OCI-LY1 (cell line): ENCODE measurements around the gene ARHGAP24.

Experiments
- EZH2 ChIP-seq: fragments of 200-600 bp; sonication (generic), shearing (Covaris generic); IDR thresholded peaks from 2 replicates; pipeline ENCODE4 v1.8.0; 2017; ENCODE audit warnings: borderline replicate concordance, mixed run types, mild to moderate bottlenecking, antibody characterized with exemption, low read length, moderate library complexity, mixed read lengths
- TF ChIP-seq, protein P1 (sequence below): fragments of 200-600 bp; sonication (generic), shearing (Covaris generic); IDR thresholded peaks from 2 replicates; pipeline ENCODE4 v1.5.1; 2017; ENCODE audit warnings: mild to moderate bottlenecking, antibody characterized with exemption, low read length, moderate library complexity, mixed read lengths

DNA sequence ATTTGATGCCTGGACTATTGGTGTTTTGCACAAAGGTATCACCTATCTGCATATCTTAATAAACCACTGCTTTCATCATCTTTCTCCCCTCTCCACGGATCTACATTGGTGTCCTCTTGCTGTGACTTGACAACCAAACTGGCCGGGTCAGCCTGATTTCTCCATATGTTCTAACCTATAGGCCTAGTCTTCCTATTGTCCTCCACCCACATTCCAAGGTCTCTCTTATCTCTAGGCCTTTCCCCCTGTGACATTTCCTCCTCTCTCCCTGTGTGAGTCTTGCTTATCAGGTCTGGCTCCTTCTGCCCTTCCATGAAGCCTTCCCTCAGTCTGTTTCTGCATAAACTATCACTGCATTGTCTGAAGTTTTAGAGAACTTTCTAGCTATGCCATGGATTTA, 33.7 kb downstream of the ARHGAP24 start:
- TF ChIP-seq, protein P1, sequence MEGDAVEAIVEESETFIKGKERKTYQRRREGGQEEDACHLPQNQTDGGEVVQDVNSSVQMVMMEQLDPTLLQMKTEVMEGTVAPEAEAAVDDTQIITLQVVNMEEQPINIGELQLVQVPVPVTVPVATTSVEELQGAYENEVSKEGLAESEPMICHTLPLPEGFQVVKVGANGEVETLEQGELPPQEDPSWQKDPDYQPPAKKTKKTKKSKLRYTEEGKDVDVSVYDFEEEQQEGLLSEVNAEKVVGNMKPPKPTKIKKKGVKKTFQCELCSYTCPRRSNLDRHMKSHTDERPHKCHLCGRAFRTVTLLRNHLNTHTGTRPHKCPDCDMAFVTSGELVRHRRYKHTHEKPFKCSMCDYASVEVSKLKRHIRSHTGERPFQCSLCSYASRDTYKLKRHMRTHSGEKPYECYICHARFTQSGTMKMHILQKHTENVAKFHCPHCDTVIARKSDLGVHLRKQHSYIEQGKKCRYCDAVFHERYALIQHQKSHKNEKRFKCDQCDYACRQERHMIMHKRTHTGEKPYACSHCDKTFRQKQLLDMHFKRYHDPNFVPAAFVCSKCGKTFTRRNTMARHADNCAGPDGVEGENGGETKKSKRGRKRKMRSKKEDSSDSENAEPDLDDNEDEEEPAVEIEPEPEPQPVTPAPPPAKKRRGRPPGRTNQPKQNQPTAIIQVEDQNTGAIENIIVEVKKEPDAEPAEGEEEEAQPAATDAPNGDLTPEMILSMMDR: no peak
- TF ChIP-seq EZH2: no peak
